ENCODE data around the gene CDKN2C. TPM values are rescaled to one million over a fixed set of nuclear protein-coding genes. Genes with fewer than 3 reads are reported as not detected.

CDKN2C gene
- total RNA-seq, 1 experiment from 2014 or later, result 9.4 TPM

- Histone ChIP-seq H2AFZ (ENCODE audit: low read depth, low read length, poor library complexity, severe bottlenecking) (no peak overlapping the region), H3K9me2 (ENCODE audit: insufficient read depth) (no peaks in the 10 kb centered on the region; the same call in 1 of the 2 replicates), H4K20me1 (ENCODE audit: insufficient read depth) (no peaks in the 10 kb centered on the region), H3K4me1 (ENCODE audit: control insufficient read depth in 1 of 2, insufficient read depth in 2 of 2, low read length in 2 of 2) (peaks cover under 1 to 21% of the 10 kb centered on the region in 2 experiments; a peak in 3 of 4 replicates), H3K4me3 (replicated peaks in 1 of 2; ENCODE audit: low read depth in 1 of 2, low read length in 2 of 2) (no peak overlapping the region), H3K79me2 (ENCODE audit: insufficient read depth, low read length) (no peaks in the 10 kb centered on the region), H3K9ac (ENCODE audit: low read length) (no peak overlapping the region), H3K9me3 (ENCODE audit: control insufficient read depth in 1 of 2, insufficient read depth in 1 of 2, low read depth in 1 of 2, low read length in 2 of 2) (no peaks in the 10 kb centered on the region), H3K27me3 (ENCODE audit: insufficient read depth, low read length) (no peaks in the 10 kb centered on the region), H3K4me2 (ENCODE audit: low read length) (no peak overlapping the region), H3K36me3 (ENCODE audit: control insufficient read depth in 1 of 2, insufficient read depth in 2 of 2, low read length in 2 of 2) (no peaks in the 10 kb centered on the region), H3K27ac (ENCODE audit: low read depth, low read length) (no peak overlapping the region)
- DNase-seq (ENCODE audit: low read depth, low spot score) (no peak), ATAC-seq (no peak)
- CTCF ChIA-PET, result no interaction called here
- intact Hi-C loops (cut with micrococcal nuclease), result no loop called here
- POLR2A ChIA-PET, result no interaction called here
- RAD21 ChIA-PET (ENCODE audit: low non-redundant PET in 1 of 2, low total read pairs in 2 of 2, uncharacterized antibody in 2 of 2, unreplicated experiment in 2 of 2), result no interaction called here
- no TSS peak for BruUV-seq (replicated peaks)
- no peak for TF ChIP-seq EGR1 (IDR thresholded peaks at IDR 0.05; ENCODE audit: low read depth)
- no peak for TF ChIP-seq ATF3 (IDR thresholded peaks at IDR 0.05)
- TF ChIP-seq SRF (IDR thresholded peaks at IDR 0.05; ENCODE audit: low read depth), result no peak
- TF ChIP-seq SIN3A (IDR thresholded peaks at IDR 0.05; ENCODE audit: low read depth), result no peak
- TF ChIP-seq CTCF (IDR thresholded peaks at IDR 0.05 in 2 of 3, conservative IDR thresholded peaks at IDR 0.05 in 1 of 3; ENCODE audit: borderline replicate concordance in 1 of 3, insufficient read depth in 1 of 3, low read depth in 2 of 3, low read length in 2 of 3), result no peak
These were observed 2.7 kb downstream of the CDKN2C start for GRCh38 chr1:50972766-50973165.

DNA sequence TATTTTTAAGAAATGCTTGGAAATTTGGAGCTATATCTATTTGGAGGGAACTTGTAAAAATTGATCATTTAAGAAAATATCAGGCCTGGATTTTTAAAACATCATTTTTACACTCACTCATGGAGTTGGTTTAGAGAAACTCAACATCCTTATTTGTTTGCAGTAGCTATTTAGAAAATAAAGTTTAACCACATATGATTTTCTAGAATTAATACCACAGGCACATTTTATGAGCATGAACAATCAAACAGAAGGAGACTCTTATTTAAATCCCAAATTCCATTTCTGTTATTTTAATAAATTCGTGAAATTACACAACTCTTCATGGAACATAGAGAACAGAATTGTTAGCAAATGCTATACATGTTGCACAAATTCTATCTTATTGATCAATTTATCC is 3.2 kb downstream of the CDKN2C start:
- intact Hi-C loops (cut with micrococcal nuclease), result no loop called here
- Histone ChIP-seq H3K4me1 (ENCODE audit: control insufficient read depth in 1 of 2, insufficient read depth in 2 of 2, low read length in 2 of 2) (peaks cover 0 to 17% of the 10 kb centered on the region in 2 experiments; a peak in 2 of 4 replicates), H3K79me2 (ENCODE audit: insufficient read depth, low read length) (no peaks in the 10 kb centered on the region), H4K20me1 (ENCODE audit: insufficient read depth) (no peaks in the 10 kb centered on the region), H3K9me3 (ENCODE audit: control insufficient read depth in 1 of 2, insufficient read depth in 1 of 2, low read depth in 1 of 2, low read length in 2 of 2) (no peaks in the 10 kb centered on the region), H3K9me2 (ENCODE audit: insufficient read depth) (no peaks in the 10 kb centered on the region; the same call in 1 of the 2 replicates), H3K4me2 (ENCODE audit: low read length) (no peak overlapping the region), H3K27ac (ENCODE audit: low read depth, low read length) (no peak overlapping the region), H3K27me3 (ENCODE audit: insufficient read depth, low read length) (no peaks in the 10 kb centered on the region), H3K4me3 (replicated peaks in 1 of 2; ENCODE audit: low read depth in 1 of 2, low read length in 2 of 2) (no peak overlapping the region), H2AFZ (ENCODE audit: low read depth, low read length, poor library complexity, severe bottlenecking) (no peak overlapping the region), H3K9ac (ENCODE audit: low read length) (no peak overlapping the region), H3K36me3 (ENCODE audit: control insufficient read depth in 1 of 2, insufficient read depth in 2 of 2, low read length in 2 of 2) (no peaks in the 10 kb centered on the region)
- POLR2A ChIA-PET, result no interaction called here
- DNase-seq (ENCODE audit: low read depth, low spot score) (no peak), ATAC-seq (no peak)
- no peak for TF ChIP-seq RAD21 (IDR thresholded peaks at IDR 0.05; ENCODE audit: low read depth)
- TF ChIP-seq ELF1 (IDR thresholded peaks at IDR 0.05; ENCODE audit: borderline replicate concordance, low read depth), result no peak
- no peak for TF ChIP-seq ZFX (IDR thresholded peaks at IDR 0.05)
- no peak for TF ChIP-seq CEBPB (IDR thresholded peaks at IDR 0.05; ENCODE audit: low read depth)
- no peak for TF ChIP-seq TCF7L2 (IDR thresholded peaks at IDR 0.05; ENCODE audit: borderline replicate concordance, extremely low read depth, insufficient read depth, insufficient read length)
- no peak for TF ChIP-seq SIN3A (IDR thresholded peaks at IDR 0.05; ENCODE audit: low read depth)
- TF ChIP-seq POLR2A (IDR thresholded peaks at IDR 0.05; ENCODE audit: borderline replicate concordance, extremely low read depth, insufficient read depth, insufficient read length), result no peak
- TF ChIP-seq JUND (IDR thresholded peaks at IDR 0.05), result no peak
- TF ChIP-seq POLR2AphosphoS5 (IDR thresholded peaks at IDR 0.05; ENCODE audit: low read depth, low read length), result no peak
- no peak for TF ChIP-seq REST (IDR thresholded peaks at IDR 0.05; ENCODE audit: low read depth)
- no peak for TF ChIP-seq EZH2 (IDR thresholded peaks at IDR 0.05)
- TF ChIP-seq ZNF274 (IDR thresholded peaks at IDR 0.05; ENCODE audit: low read depth, low read length), result no peak
- no peak for TF ChIP-seq SP1 (IDR thresholded peaks at IDR 0.05; ENCODE audit: low read depth)
- CTCF ChIA-PET, result no interaction called here
- no TSS peak for BruUV-seq (replicated peaks)
- RAD21 ChIA-PET (ENCODE audit: low non-redundant PET in 1 of 2, low total read pairs in 2 of 2, uncharacterized antibody in 2 of 2, unreplicated experiment in 2 of 2), result no interaction called here

Data from HCT116 (cell line).